Natural killer cell treated with Interleukin-12 subunit alpha and Interleukin-12 subunit beta and Interleukin-15 and Interleukin-18, amount 100 ng/mL, for 72 hours (primary cell): ENCODE data around the gene FBLN7. TPM values are rescaled to one million over a fixed set of nuclear protein-coding genes. Genes with fewer than 3 reads are reported as not detected.
A peak's percentile ranks its signal among the peaks of the same experiment; 100 is the strongest.
"Not testable (repeated sequence)": the region's sequence is repeated elsewhere in the genome, so short reads cannot be mapped to it uniquely, and the experiment has no call there.

Source experiments
- ATAC-seq, 2 donors: fragments of 150-1000 bp; cut with Tn5 transposase in 1 of 2; sonication (Bioruptor Pico), chemical (Tn5 transposase) in 1 of 2; 2 replicates each; pipeline ENCODE4 v1.10.0; 2021
- DNase-seq: peaks from one replicate; pipeline ENCODE4 v3.0.0; 2022; ENCODE audit warnings: low spot score
- H3K27ac Mint-ChIP-seq, 2 donors: 1 replicate in 1 of 2; 2 replicates in 1 of 2; pipeline ENCODE4 v1.8.0; 2022; ENCODE audit warnings: mixed read lengths in 2 of 2, mild to moderate bottlenecking in 1 of 2, moderate library complexity in 1 of 2
- H3K27me3 Mint-ChIP-seq, 2 donors: 1 replicate in 1 of 2; 2 replicates in 1 of 2; pipeline ENCODE4 v1.8.0; 2022; ENCODE audit warnings: mixed read lengths in 2 of 2
- H3K36me3 Mint-ChIP-seq: one replicate; pipeline ENCODE4 v1.8.0; 2022; ENCODE audit warnings: mixed read lengths
- H3K4me1 Mint-ChIP-seq, 2 donors: 1 replicate in 1 of 2; 2 replicates in 1 of 2; pipeline ENCODE4 v1.8.0; 2022; ENCODE audit warnings: low read depth in 2 of 2, mixed read lengths in 2 of 2, mild to moderate bottlenecking in 1 of 2
- H3K4me3 Mint-ChIP-seq: one replicate; pipeline ENCODE4 v1.8.0; 2022; ENCODE audit warnings: mixed read lengths
- H3K9me3 Mint-ChIP-seq: 2 replicates; pipeline ENCODE4 v1.8.0; 2022; ENCODE audit warnings: mixed read lengths
- total RNA-seq, 2 donors: library from RNA; stranded (reverse); gene quantifications; one replicate each; pipeline ENCODE4 v1.2.3, GENCODE V29; 2022

Gene FBLN7
- total RNA-seq = under 1 TPM; 0.38 to 0.61 TPM

DNA sequence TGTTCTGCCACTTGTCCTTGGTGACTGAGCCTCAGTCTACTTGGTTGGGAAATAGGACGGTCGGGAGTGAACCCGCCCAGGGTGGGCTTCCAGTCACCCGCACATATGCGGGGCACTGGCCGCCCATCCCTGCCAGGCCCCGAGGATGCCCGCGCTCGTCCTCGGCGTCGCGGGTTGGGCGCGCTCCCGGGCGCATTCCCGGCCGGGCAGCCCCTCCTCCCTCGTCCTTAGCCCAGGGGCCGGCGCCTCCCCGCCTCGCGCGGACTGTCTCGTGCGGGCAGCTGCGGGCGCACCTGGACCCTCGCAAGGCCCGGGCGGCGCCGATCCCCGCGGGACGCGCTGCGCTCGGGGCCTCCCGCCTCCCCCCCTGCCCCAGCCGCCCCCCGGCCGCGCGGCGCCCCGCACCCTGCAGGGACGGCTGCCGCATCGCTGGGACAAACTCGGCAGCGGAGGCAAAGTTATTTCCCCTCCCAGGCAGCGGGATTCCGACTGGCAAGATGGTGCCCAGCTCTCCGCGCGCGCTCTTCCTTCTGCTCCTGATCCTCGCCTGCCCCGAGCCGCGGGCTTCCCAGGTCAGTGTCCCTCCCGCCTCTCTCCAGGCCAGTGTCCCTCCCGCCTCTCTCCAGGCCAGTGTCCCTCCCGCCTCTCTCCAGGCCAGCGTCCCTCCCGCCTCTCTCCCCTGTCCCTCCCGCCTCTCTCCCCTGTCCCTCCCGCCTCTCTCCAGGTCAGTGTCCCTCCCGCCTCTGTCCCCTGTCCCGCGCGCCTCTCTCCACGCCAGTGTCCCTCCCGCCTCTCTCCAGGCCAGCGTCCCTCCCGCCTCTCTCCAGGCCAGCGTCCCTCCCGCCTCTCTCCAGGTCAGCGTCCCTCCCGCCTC, at the start of gene FBLN7:
TSS of gene FBLN7 (plus strand) at position 227 of the 874 bp plus-strand sequence. CDS start at position 498, 271 bp downstream.
- DNase-seq (no peak), ATAC-seq (peak; percentile 7 to 12)
- H3K36me3 Mint-ChIP-seq = no peaks in the 10 kb centered on the region
- H3K27ac Mint-ChIP-seq = no peak within 1 kb of the TSS
- H3K4me3 Mint-ChIP-seq = peak within 1 kb of the TSS; percentile 67
- peaks cover 0 to 7% of the 10 kb centered on the region in 2 donors for H3K4me1 Mint-ChIP-seq
- H3K27me3 Mint-ChIP-seq = peaks cover 7 to 33% of the 10 kb centered on the region in 2 donors
- H3K9me3 Mint-ChIP-seq = no peaks in the 10 kb centered on the region

- ATAC-seq (no peak), DNase-seq (no peak)
- no peak overlapping the region for H3K27ac Mint-ChIP-seq
- H3K9me3 Mint-ChIP-seq = no peaks in the 10 kb centered on the region
- H3K4me1 Mint-ChIP-seq = peaks cover 9 to 15% of the 10 kb centered on the region in 2 donors
- no peaks in the 10 kb centered on the region for H3K27me3 Mint-ChIP-seq
- peaks cover 34% of the 10 kb centered on the region for H3K36me3 Mint-ChIP-seq
- no peak overlapping the region for H3K4me3 Mint-ChIP-seq
Observed at GRCh38 chr2:112089375-112089774, 48.8 kb upstream of the FBLN7 start.

- no peak overlapping the region for H3K27ac Mint-ChIP-seq
- DNase-seq (no peak), ATAC-seq (peak in 1 of 2 donors; percentile 24)
- H3K36me3 Mint-ChIP-seq = peaks cover 20% of the 10 kb centered on the region
- H3K4me3 Mint-ChIP-seq = no peak overlapping the region
- peaks cover 6 to 8% of the 10 kb centered on the region in 2 donors for H3K4me1 Mint-ChIP-seq
- H3K9me3 Mint-ChIP-seq = no peaks in the 10 kb centered on the region
- H3K27me3 Mint-ChIP-seq = no peaks in the 10 kb centered on the region
Observed at GRCh38 chr2:112092286-112093041, 45.7 kb upstream of the FBLN7 start.

DNA sequence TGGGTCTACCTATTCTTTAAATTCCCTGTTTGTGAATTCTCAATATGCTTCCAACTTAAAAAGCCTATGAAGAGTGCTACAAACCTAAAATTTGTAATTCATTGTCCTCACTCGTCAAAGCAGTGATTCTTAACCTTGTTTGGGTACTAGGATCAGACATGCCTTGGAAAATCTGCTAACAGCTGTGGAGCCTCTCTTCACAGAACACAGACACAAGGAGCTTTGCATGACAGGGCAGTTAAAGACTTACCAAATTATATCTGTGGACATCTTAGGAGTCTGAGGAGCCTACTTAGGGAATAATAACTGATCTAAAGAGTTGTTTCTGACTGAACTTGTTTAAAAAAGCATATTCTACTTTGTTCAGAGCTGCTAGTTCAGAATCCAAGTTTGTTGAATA, 45.0 kb upstream of the FBLN7 start:
- Mint-ChIP-seq H3K27ac (no peak overlapping the region), H3K36me3 (peaks cover 25% of the 10 kb centered on the region), H3K9me3 (no peaks in the 10 kb centered on the region), H3K4me3 (no peak overlapping the region), H3K27me3 (no peaks in the 10 kb centered on the region), H3K4me1 (peaks cover 6 to 8% of the 10 kb centered on the region in 2 donors)
- DNase-seq (no peak), ATAC-seq (no peak)

- H3K4me3 Mint-ChIP-seq = no peak overlapping the region
- H3K9me3 Mint-ChIP-seq = no peaks in the 10 kb centered on the region
- no peak overlapping the region for H3K27ac Mint-ChIP-seq
- ATAC-seq (no peak), DNase-seq (no peak)
- peaks cover 4 to 8% of the 10 kb centered on the region in 2 donors for H3K4me1 Mint-ChIP-seq
- H3K27me3 Mint-ChIP-seq = no peaks in the 10 kb centered on the region
- H3K36me3 Mint-ChIP-seq = peaks cover 18% of the 10 kb centered on the region
Observed at GRCh38 chr2:112095681-112096080, 42.5 kb upstream of the FBLN7 start.

DNA sequence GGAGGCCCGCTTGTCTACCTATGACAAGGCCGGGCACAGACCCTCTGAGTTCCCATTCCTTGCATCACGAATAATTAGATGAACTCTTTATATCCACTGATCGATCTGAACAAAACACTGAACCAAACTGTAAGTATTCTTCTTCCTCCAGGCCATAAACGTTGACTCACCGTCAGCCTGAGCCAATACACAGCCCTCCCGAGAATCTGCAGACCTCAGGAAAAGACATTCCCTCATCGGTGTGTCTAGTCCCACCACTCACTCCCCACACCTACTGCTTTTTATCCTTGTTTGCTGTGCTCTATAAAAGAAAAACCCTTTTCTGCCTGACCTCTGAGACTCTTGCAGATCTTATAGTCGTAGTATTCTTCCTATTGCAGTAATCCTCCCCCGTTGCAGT, 42.1 kb upstream of the FBLN7 start:
- Mint-ChIP-seq H3K36me3 (peaks cover 18% of the 10 kb centered on the region), H3K4me1 (peaks cover 4 to 8% of the 10 kb centered on the region in 2 donors), H3K27me3 (no peaks in the 10 kb centered on the region), H3K27ac (no peak overlapping the region), H3K9me3 (no peaks in the 10 kb centered on the region), H3K4me3 (no peak overlapping the region)
- DNase-seq = no peak
- ATAC-seq = no peak

DNA sequence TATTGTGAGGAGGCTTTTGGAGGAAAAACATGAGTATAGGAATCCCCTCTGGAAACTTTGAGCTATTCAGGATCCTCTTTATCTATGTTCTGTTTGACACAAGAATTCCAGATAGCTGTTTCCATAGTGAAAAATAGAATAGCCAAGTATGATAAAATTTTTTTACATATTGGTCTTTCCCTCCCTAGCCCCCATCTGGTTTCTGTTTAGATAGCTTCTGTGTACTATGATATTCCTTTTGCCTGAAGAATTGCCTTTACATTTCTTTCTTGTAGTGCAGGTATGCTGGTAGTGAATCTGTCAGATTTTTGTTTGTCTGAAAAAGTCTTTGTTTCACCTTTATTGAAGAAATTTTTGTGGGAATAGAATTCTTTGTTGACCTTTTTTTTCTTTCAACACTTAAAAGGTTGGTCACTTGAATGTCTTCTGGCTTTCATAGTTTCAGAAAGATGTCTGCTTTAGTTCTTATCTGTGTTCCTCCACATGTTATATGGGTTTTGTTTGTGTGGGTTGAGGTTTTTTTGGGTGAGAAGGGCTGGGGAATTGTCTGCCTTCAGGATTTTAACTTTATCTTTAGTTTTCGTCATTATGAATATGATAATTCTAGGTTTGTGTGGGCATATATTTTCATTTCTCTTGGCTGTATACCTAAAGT, 29.9 kb upstream of the FBLN7 start:
- peaks cover 60% of the 10 kb centered on the region for H3K36me3 Mint-ChIP-seq
- DNase-seq (no peak), ATAC-seq (no peak)
- H3K4me3 Mint-ChIP-seq = no peak overlapping the region
- no peaks in the 10 kb centered on the region for H3K27me3 Mint-ChIP-seq
- peaks cover 6% of the 10 kb centered on the region for H3K9me3 Mint-ChIP-seq
- peaks cover 4 to 5% of the 10 kb centered on the region in 2 donors for H3K4me1 Mint-ChIP-seq
- no peak overlapping the region for H3K27ac Mint-ChIP-seq

DNA sequence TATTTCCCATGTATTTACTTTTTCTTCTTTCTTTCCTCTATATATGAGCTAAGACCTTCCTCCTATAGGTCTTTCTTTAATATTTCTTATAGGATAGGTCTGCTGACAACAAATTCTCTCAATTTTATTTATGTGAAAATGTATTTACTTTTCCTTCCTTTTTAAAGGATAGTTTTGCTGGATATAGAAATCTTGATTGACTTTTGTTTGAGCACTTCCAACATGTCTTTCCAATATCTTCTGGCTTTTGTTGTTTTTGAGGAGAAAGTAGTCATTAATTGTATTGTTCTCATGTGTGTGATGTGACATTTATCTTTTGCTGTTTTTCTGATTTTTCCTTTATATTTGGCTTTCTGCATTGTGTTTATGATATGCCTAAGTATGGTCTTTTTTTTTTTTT, 28.9 kb upstream of the FBLN7 start:
- H3K4me3 Mint-ChIP-seq = no peak overlapping the region
- H3K4me1 Mint-ChIP-seq = peaks cover 4 to 5% of the 10 kb centered on the region in 2 donors
- no peak for DNase-seq
- no peaks in the 10 kb centered on the region for H3K27me3 Mint-ChIP-seq
- ATAC-seq = no peak
- peaks cover 6% of the 10 kb centered on the region for H3K9me3 Mint-ChIP-seq
- peaks cover 59% of the 10 kb centered on the region for H3K36me3 Mint-ChIP-seq
- H3K27ac Mint-ChIP-seq = peak overlapping the region in 1 of 2 donors; percentile 28

- peaks cover 6% of the 10 kb centered on the region for H3K9me3 Mint-ChIP-seq
- peaks cover 4 to 5% of the 10 kb centered on the region in 2 donors for H3K4me1 Mint-ChIP-seq
- peaks cover 58% of the 10 kb centered on the region for H3K36me3 Mint-ChIP-seq
- DNase-seq (no peak), ATAC-seq (no peak)
- no peaks in the 10 kb centered on the region for H3K27me3 Mint-ChIP-seq
- H3K4me3 Mint-ChIP-seq = no peak overlapping the region
- H3K27ac Mint-ChIP-seq = no peak overlapping the region
Observed at GRCh38 chr2:112110966-112111365, 27.2 kb upstream of the FBLN7 start.

DNA sequence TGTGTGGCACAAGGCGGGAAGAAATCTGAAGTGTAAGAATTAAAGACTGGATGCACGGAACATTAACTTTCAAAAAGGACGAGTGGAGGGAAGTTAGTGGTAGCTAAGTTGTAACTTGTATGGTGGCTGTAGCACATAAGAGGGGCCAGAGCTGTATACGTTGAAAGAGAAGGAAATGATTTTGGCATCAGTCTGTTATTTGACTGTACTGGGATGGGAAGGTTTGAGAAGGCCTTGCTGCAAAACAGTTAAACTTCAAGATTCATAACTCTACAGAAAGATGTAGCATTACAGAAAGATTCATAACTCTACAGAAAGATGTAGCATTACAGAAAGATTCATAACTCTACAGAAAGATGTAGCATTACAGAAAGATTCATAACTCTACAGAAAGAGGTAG, 24.8 kb upstream of the FBLN7 start:
- DNase-seq, H3K27ac Mint-ChIP-seq, H3K4me1 Mint-ChIP-seq, H3K9me3 Mint-ChIP-seq, H3K27me3 Mint-ChIP-seq, ATAC-seq, H3K4me3 Mint-ChIP-seq: not testable (repeated sequence)
- H3K36me3 Mint-ChIP-seq = peaks cover 47% of the 10 kb centered on the region

- peaks cover 9% of the 10 kb centered on the region for H3K36me3 Mint-ChIP-seq
- H3K27ac Mint-ChIP-seq = no peak overlapping the region
Observed at GRCh38 chr2:112118148-112118547, 20.0 kb upstream of the FBLN7 start.

GRCh38 chr2:112121682-112122254, 16.4 kb upstream of the FBLN7 start:
- H3K27me3 Mint-ChIP-seq = no peaks in the 10 kb centered on the region
- H3K36me3 Mint-ChIP-seq = peaks cover 10% of the 10 kb centered on the region
- no peaks in the 10 kb centered on the region for H3K4me1 Mint-ChIP-seq
- ATAC-seq (no peak), DNase-seq (no peak)
- H3K27ac Mint-ChIP-seq = no peak overlapping the region
- no peak overlapping the region for H3K4me3 Mint-ChIP-seq
- no peaks in the 10 kb centered on the region for H3K9me3 Mint-ChIP-seq

More at GRCh38 chr2:112118148-112118547, 20.0 kb upstream of the FBLN7 start:
- Mint-ChIP-seq H3K4me1 (no peaks in the 10 kb centered on the region), H3K4me3 (no peak overlapping the region), H3K9me3 (no peaks in the 10 kb centered on the region), H3K27me3 (no peaks in the 10 kb centered on the region)
- DNase-seq (no peak), ATAC-seq (no peak)

DNA sequence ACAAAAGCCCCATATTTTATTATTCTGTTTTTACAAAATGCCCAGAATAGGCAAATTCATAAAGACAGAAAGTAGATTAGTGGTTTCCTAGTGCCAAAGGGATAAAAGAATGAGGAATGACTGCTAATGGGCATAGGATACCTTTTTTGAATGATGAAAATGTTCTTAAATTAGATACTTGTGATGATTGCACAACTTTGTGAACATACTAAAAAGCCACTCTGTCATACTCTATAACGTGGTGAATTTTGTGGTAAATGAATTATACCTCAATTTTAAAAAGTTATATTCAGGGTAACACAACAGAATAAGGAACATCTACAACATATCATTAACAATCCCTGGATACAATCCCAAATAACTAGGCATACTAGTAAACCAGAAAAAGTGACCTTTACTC, 9.1 kb upstream of the FBLN7 start:
- peaks cover 3% of the 10 kb centered on the region for H3K9me3 Mint-ChIP-seq
- no peak for DNase-seq
- no peaks in the 10 kb centered on the region for H3K4me1 Mint-ChIP-seq
- ATAC-seq = no peak
- no peaks in the 10 kb centered on the region for H3K27me3 Mint-ChIP-seq
- H3K36me3 Mint-ChIP-seq = no peaks in the 10 kb centered on the region
- H3K4me3 Mint-ChIP-seq = no peak overlapping the region
- no peak overlapping the region for H3K27ac Mint-ChIP-seq
